ENCODE measurements around the gene PPP1R9A. TPM values are rescaled to one million over a fixed set of nuclear protein-coding genes. Genes with fewer than 3 reads are reported as not detected.

Gene PPP1R9A
- total RNA-seq, 1 experiment from 2014 or later, result 6.3 TPM

GRCh38 chr7:95028683-95029082, 121.3 kb downstream of the PPP1R9A start:
- Mint-ChIP-seq H3K27ac (ENCODE audit: low read depth, unreplicated experiment) (no peak overlapping the region), H3K27me3 (ENCODE audit: insufficient read depth, unreplicated experiment) (no peaks in the 10 kb centered on the region)
- no TSS peak for BruUV-seq (replicated peaks)

GRCh38 chr7:95035295-95035694, 127.9 kb downstream of the PPP1R9A start:
- no peak for TF ChIP-seq CTCF (IDR thresholded peaks at IDR 0.05; ENCODE audit: unreplicated experiment)
- intact Hi-C loops (cut with micrococcal nuclease), result no loop called here
- no peak overlapping the region for H3K27ac Mint-ChIP-seq (ENCODE audit: low read depth, unreplicated experiment)
- CTCF ChIA-PET, result interaction anchor here (0.9 to 2.0 kb wide), 3 partner anchors 9 to 739 kb away, joined by 3 to 7 read pairs (median 4); no protein-coding TSS in a partner anchor
- no peak for DNase-seq (ENCODE audit: unreplicated experiment)
- POLR2A ChIA-PET, result interaction anchor here (0.5 to 1.0 kb wide), 2 partner anchors 12 to 414 kb away, joined by 3 read pairs; no protein-coding TSS in a partner anchor
- no TSS peak for BruUV-seq (replicated peaks)
- H3K36me3 Mint-ChIP-seq (ENCODE audit: insufficient read depth, unreplicated experiment), result no peaks in the 10 kb centered on the region
- no peaks in the 10 kb centered on the region for H3K4me1 Mint-ChIP-seq (ENCODE audit: insufficient read depth, unreplicated experiment)
- no peaks in the 10 kb centered on the region for H3K9me3 Mint-ChIP-seq (ENCODE audit: unreplicated experiment)
- no peak overlapping the region for H3K4me3 Mint-ChIP-seq (ENCODE audit: unreplicated experiment)
- no peaks in the 10 kb centered on the region for H3K27me3 Mint-ChIP-seq (ENCODE audit: insufficient read depth, unreplicated experiment)

More at GRCh38 chr7:95028683-95029082, 121.3 kb downstream of the PPP1R9A start:
- intact Hi-C loops (cut with micrococcal nuclease), result no loop called here
- POLR2A ChIA-PET, result interaction anchor here (0.6 kb wide), 1 partner anchor 829 kb away, joined by 3 read pairs; no protein-coding TSS in a partner anchor
- Mint-ChIP-seq H3K36me3 (ENCODE audit: insufficient read depth, unreplicated experiment) (no peaks in the 10 kb centered on the region), H3K9me3 (ENCODE audit: unreplicated experiment) (peaks cover 19% of the 10 kb centered on the region), H3K4me1 (ENCODE audit: insufficient read depth, unreplicated experiment) (no peaks in the 10 kb centered on the region), H3K4me3 (ENCODE audit: unreplicated experiment) (no peak overlapping the region)
- TF ChIP-seq CTCF (IDR thresholded peaks at IDR 0.05; ENCODE audit: unreplicated experiment), result no peak
- no peak for DNase-seq (ENCODE audit: unreplicated experiment)
- CTCF ChIA-PET, result interaction anchor here (0.6 to 1.1 kb wide), 3 partner anchors 11 to 76 kb away, joined by 3 read pairs; no protein-coding TSS in a partner anchor

- intact Hi-C loops (cut with micrococcal nuclease), result no loop called here
- Mint-ChIP-seq H3K36me3 (ENCODE audit: insufficient read depth, unreplicated experiment) (no peaks in the 10 kb centered on the region), H3K9me3 (ENCODE audit: unreplicated experiment) (no peaks in the 10 kb centered on the region), H3K4me1 (ENCODE audit: insufficient read depth, unreplicated experiment) (no peaks in the 10 kb centered on the region), H3K27me3 (ENCODE audit: insufficient read depth, unreplicated experiment) (no peaks in the 10 kb centered on the region), H3K27ac (ENCODE audit: low read depth, unreplicated experiment) (no peak overlapping the region), H3K4me3 (ENCODE audit: unreplicated experiment) (no peak overlapping the region)
- CTCF ChIA-PET, result no interaction called here
- POLR2A ChIA-PET, result no interaction called here
- BruUV-seq (replicated peaks), result no TSS peak
- DNase-seq (ENCODE audit: unreplicated experiment), result no peak
- TF ChIP-seq CTCF (IDR thresholded peaks at IDR 0.05; ENCODE audit: unreplicated experiment), result no peak
Observed at GRCh38 chr7:95041031-95041430, 133.6 kb downstream of the PPP1R9A start.

GRCh38 chr7:95045236-95045923, 138.0 kb downstream of the PPP1R9A start:
- intact Hi-C loops (cut with micrococcal nuclease), result loop anchor here (1.0 kb wide), 3 partner anchors 389 to 596 kb away; partner anchors contain the start of gene SGCE
- no peak overlapping the region for H3K4me3 Mint-ChIP-seq (ENCODE audit: unreplicated experiment)
- no peaks in the 10 kb centered on the region for H3K4me1 Mint-ChIP-seq (ENCODE audit: insufficient read depth, unreplicated experiment)
- H3K36me3 Mint-ChIP-seq (ENCODE audit: insufficient read depth, unreplicated experiment), result no peaks in the 10 kb centered on the region
- no peaks in the 10 kb centered on the region for H3K27me3 Mint-ChIP-seq (ENCODE audit: insufficient read depth, unreplicated experiment)
- BruUV-seq (replicated peaks), result no TSS peak
- DNase-seq (ENCODE audit: unreplicated experiment), result peak; percentile 45
- TF ChIP-seq CTCF (IDR thresholded peaks at IDR 0.05; ENCODE audit: unreplicated experiment), result peak; percentile 23
- ChIA-PET CTCF (interaction anchor here (0.7 to 1.2 kb wide), 5 partner anchors 10 to 596 kb away, joined by 3 to 5 read pairs (median 4); no protein-coding TSS in a partner anchor), POLR2A (no interaction called here)
- H3K27ac Mint-ChIP-seq (ENCODE audit: low read depth, unreplicated experiment), result no peak overlapping the region
- H3K9me3 Mint-ChIP-seq (ENCODE audit: unreplicated experiment), result no peaks in the 10 kb centered on the region
